HFF-Myc (cell line): ENCODE results near the gene EDN2.

Experiments
- DNase-seq: peaks from one replicate; pipeline ENCODE4 v3.0.0-alpha.2; 2011; ENCODE audit warnings: low read depth; ENCODE audit errors: extremely low read depth
- H3K4me3 ChIP-seq: replicated peaks from 2 replicates; pipeline ENCODE4 v1.5.1; 2011; ENCODE audit warnings: low read depth, mild to moderate bottlenecking, control low read depth, low read length
- CTCF ChIP-seq: IDR thresholded peaks from 2 replicates; pipeline ENCODE4 v1.5.1; 2012; ENCODE audit warnings: mild to moderate bottlenecking, low read depth, low read length, control low read depth; ENCODE audit errors: missing control alignments

EDN2 gene

GRCh38 chr1:41511239-41511540, 26.7 kb upstream of the EDN2 start:
- no peak for DNase-seq
- no peak for TF ChIP-seq CTCF
- H3K4me3 ChIP-seq = no peak overlapping the region

GRCh38 chr1:41510531-41511238, 26.2 kb upstream of the EDN2 start:
- TF ChIP-seq CTCF = no peak
- H3K4me3 ChIP-seq = no peak overlapping the region
- no peak for DNase-seq

DNA sequence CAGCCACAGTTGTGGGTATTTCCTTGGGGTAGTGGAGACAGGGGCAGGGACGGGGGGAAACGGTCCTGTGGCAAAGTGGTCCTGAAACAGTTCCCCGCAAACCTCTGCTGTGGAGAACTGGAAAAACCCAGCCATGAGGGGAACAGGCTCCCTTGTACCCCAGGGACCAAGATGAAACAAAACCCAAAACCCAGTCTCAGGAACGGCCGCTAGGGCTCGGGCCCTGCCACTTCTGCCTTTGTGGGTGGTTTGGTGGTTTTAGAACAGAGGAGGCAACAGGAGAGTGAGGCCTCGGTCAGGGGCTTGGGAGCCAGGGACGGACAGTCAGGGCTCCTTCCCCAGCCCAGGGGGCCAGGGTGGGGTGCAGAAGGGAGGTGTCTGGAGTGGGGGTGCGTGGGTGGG, 24.8 kb upstream of the EDN2 start:
- H3K4me3 ChIP-seq = no peak overlapping the region
- TF ChIP-seq CTCF = no peak
- DNase-seq = no peak

DNA sequence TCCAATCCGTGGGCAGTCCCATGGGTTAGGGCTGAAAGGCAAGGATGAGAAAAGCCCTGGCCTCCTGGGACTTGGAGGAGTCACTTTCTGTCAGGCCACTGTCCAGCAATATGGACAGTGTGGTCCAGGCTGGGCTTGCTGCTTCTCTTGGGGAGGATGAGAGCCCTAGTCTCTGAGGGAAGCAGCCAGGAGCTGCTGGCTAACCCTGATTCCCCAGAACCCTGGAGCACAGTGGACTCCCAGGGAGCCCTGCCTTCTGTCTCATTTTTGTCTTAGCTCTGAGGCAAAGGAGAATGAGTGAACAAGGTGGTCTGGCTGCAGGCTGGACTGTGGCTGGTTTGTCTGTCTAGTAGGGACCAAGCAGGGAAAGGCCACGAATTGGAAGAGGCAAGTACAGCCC, 23.8 kb upstream of the EDN2 start:
- no peak for TF ChIP-seq CTCF
- no peak for DNase-seq

DNA sequence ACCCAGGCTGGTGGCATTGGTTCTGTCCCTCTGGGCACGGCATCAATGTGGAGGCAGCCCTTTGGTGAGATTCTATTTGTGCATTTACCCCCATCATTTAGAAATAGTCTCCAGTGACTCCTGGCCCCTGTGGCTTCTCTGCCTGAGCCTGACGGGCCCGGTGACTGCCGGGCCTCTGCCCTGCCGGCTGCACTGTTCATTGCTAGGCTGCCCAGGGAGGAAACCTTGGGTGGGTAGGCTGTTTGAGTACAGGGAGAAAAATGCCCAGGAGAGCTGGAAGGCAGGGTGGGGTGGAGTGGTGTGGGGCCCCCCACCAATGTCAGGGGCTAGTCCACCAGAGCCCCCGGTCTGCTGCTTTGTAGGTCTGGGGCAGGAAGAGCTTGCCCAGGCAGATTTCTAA, 23.4 kb upstream of the EDN2 start:
- H3K4me3 ChIP-seq = no peak overlapping the region
- TF ChIP-seq CTCF = no peak
- DNase-seq = no peak

More for the DNA sequence above, 23.8 kb upstream of the EDN2 start:
- H3K4me3 ChIP-seq = no peak overlapping the region

GRCh38 chr1:41507110-41507720, 22.7 kb upstream of the EDN2 start:
- TF ChIP-seq CTCF = no peak
- H3K4me3 ChIP-seq = no peak overlapping the region
- DNase-seq = no peak
